A673 (cell line): ENCODE data around the gene GPT2.

Experiments
- CTCF ChIP-seq: fragments of 300-800, 200-600 bp; sonication (generic); conservative IDR thresholded peaks from 2 replicates; pipeline ENCODE4 v1.5.1; 2017; ENCODE audit warnings: low read depth, mild to moderate bottlenecking, antibody characterized with exemption, low read length, moderate library complexity, mixed read lengths
- EZH2 ChIP-seq: fragments of 200-600 bp; sonication (generic); IDR thresholded peaks from 2 replicates; pipeline ENCODE4 v1.6.1; 2017; ENCODE audit warnings: borderline replicate concordance, low read depth, mild to moderate bottlenecking, mixed read lengths, antibody characterized with exemption, low read length; ENCODE audit not compliant: poor library complexity, severe bottlenecking

GRCh38 chr16:46855389-46855788 lies 28.8 kb upstream of the GPT2 start:
- TF ChIP-seq CTCF (no peak), EZH2 (no peak)
